Uterus (tissue), 4 donors: ENCODE data around the gene ZNF829. TPM values are rescaled to one million over a fixed set of nuclear protein-coding genes. Genes with fewer than 3 reads are reported as not detected.
A peak's percentile ranks its signal among the peaks of the same experiment; 100 is the strongest.

ENCODE experiments used
- DNase-seq, 2 donors: peaks; one replicate each; pipeline ENCODE4 v3.0.0-alpha.2; 2019 to 2020
- H3K27ac ChIP-seq, 2 donors: fragments of 200-600 bp; sonication (generic); 1 replicate in 1 of 2; 2 replicates in 1 of 2; pipeline ENCODE4 v1.5.1; 2016 to 2018
- H3K27me3 ChIP-seq, 2 donors: fragments of 200-600 bp; sonication (generic); one replicate each; pipeline ENCODE4 v1.5.1; 2018 to 2019; ENCODE audit warnings: control low read depth in 1 of 2
- H3K36me3 ChIP-seq, 2 donors: fragments of 200-600 bp; sonication (generic); one replicate each; pipeline ENCODE4 v1.5.1; 2019; ENCODE audit warnings: control low read depth in 1 of 2
- H3K4me1 ChIP-seq, 2 donors: fragments of 200-600 bp; sonication (generic); one replicate each; pipeline ENCODE4 v1.5.1; 2018 to 2019; ENCODE audit warnings: control low read depth in 1 of 2
- H3K4me3 ChIP-seq, 2 donors: fragments of 200-600 bp; sonication (generic); 1 replicate in 1 of 2; 2 replicates in 1 of 2; pipeline ENCODE4 v1.5.1; 2018 to 2019; ENCODE audit warnings: mild to moderate bottlenecking in 1 of 2
- H3K9me3 ChIP-seq, 2 donors: fragments of 200-600 bp; sonication (generic); one replicate each; pipeline ENCODE4 v1.5.1; 2019; ENCODE audit warnings: control low read depth in 1 of 2
- CTCF ChIP-seq, 4 experiments: fragments of 200-600 bp in 2 of 4; fragments of 450-650 bp in 2 of 4; sonication (generic) in 2 of 4; IDR thresholded peaks; one replicate each; pipeline ENCODE4 v1.5.1; 2016 to 2019; ENCODE audit warnings: antibody characterized with exemption in 4 of 4, mild to moderate bottlenecking in 2 of 4, moderate library complexity in 1 of 4
- POLR2A ChIP-seq, 2 donors: fragments of 450-650 bp; IDR thresholded peaks; one replicate each; pipeline ENCODE4 v1.6.1; 2016; ENCODE audit warnings: antibody characterized with exemption in 2 of 2, mild to moderate bottlenecking in 1 of 2, moderate library complexity in 1 of 2
- intact Hi-C: fragments of 100-400 bp; cut with DNase I; formaldehyde crosslinking; loops from one replicate; pipeline ENCODE4 v1.15.1; 2023; ENCODE audit warnings: low total_unique reads
- total RNA-seq, 4 donors: library from RNA; depleted of rRNA in 3 of 4; stranded (reverse); fragments of >200 nt in 3 of 4; gene quantifications; one replicate each; pipeline versions ENCODE4 v1.1.0 to v1.2.4, GENCODE V29; 2014 to 2023
- donor health status: DM: yes; HTN: yes; CAD: no.

ZNF829 gene
- total RNA-seq, 4 donors from 2014 or later = 2.1 to 11.5 (median 5.1) TPM

GRCh38 chr19:36891768-36892357, 24.2 kb downstream of the ZNF829 start:
- Histone ChIP-seq H3K36me3 (no peaks in the 10 kb centered on the region), H3K4me3 (no peak overlapping the region), H3K9me3 (peaks cover 7 to 92% of the 10 kb centered on the region in 2 donors), H3K27ac (no peak overlapping the region), H3K27me3 (no peaks in the 10 kb centered on the region), H3K4me1 (no peaks in the 10 kb centered on the region)
- TF ChIP-seq POLR2A (IDR thresholded peaks at IDR 0.05) = no peak
- TF ChIP-seq CTCF (IDR thresholded peaks at IDR 0.05) = no peak
- intact Hi-C loops = no loop called here
- no peak for DNase-seq

- H3K4me3 ChIP-seq = no peak overlapping the region
- no peak overlapping the region for H3K27ac ChIP-seq
- H3K4me1 ChIP-seq = no peaks in the 10 kb centered on the region
- peaks cover 0 to 4% of the 10 kb centered on the region in 2 donors for H3K27me3 ChIP-seq
- no peaks in the 10 kb centered on the region for H3K36me3 ChIP-seq
- DNase-seq = no peak
- intact Hi-C loops = no loop called here
- TF ChIP-seq POLR2A (IDR thresholded peaks at IDR 0.05) (no peak), CTCF (IDR thresholded peaks at IDR 0.05) (no peak)
- peaks cover 9 to 97% of the 10 kb centered on the region in 2 donors for H3K9me3 ChIP-seq
These were observed 38.8 kb downstream of the ZNF829 start for GRCh38 chr19:36876993-36877938.

DNA sequence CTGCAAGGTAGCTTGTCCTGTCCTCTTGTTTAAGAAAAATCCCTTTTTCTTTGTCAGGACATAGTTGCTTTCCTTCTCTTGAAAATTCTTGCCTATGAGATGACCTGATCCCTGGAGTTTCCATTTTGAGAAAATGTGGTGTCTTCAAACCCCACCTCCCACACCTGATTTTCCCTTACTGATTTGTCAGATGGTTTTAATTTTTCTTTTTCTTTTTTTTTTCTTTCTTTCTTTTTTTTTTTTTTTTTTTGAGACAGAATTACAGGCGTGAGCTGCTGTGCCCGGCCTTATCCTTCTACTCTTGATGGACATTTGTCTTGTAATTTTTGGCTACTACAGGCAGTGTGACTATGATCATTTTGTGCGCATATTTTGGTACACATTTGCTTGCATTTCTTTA, 64.2 kb downstream of the ZNF829 start:
- H3K36me3 ChIP-seq = no peaks in the 10 kb centered on the region
- H3K9me3 ChIP-seq = peaks cover 0 to 10% of the 10 kb centered on the region in 2 donors
- intact Hi-C loops = no loop called here
- no peak overlapping the region for H3K27ac ChIP-seq
- H3K4me1 ChIP-seq = peaks cover 0 to 4% of the 10 kb centered on the region in 2 donors
- TF ChIP-seq POLR2A (IDR thresholded peaks at IDR 0.05) (no peak), CTCF (IDR thresholded peaks at IDR 0.05) (no peak)
- no peak overlapping the region for H3K4me3 ChIP-seq
- no peaks in the 10 kb centered on the region for H3K27me3 ChIP-seq
- DNase-seq = no peak

- peak; percentile 90 to 93 for DNase-seq
- Histone ChIP-seq H3K9me3 (no peaks in the 10 kb centered on the region), H3K4me1 (peaks cover 0 to 4% of the 10 kb centered on the region in 2 donors), H3K27me3 (no peaks in the 10 kb centered on the region), H3K27ac (peak within 1 kb of the TSS; percentile 87 to 94), H3K4me3 (peak within 1 kb of the TSS; percentile 71 to 85), H3K36me3 (no peaks in the 10 kb centered on the region)
- intact Hi-C loops = no loop called here
- TF ChIP-seq POLR2A (IDR thresholded peaks at IDR 0.05) = peak; percentile 12 to 40
- no peak for TF ChIP-seq CTCF (IDR thresholded peaks at IDR 0.05)
These were observed 65.3 kb downstream of the ZNF829 start, which contains the start of gene ZNF345 for GRCh38 chr19:36850559-36851442. TSS of gene ZNF345 (plus strand) at chr19:36850876. CDS start at chr19:36876831, 25,955 bp downstream.
